NCI-H69 (cell line): ENCODE data around the gene ADAMTSL1.

Experiments used
- DNase-seq: peaks from one replicate; lab custom pipeline; 2025; lab: John Stamatoyannopoulos, UW

The ADAMTSL1 gene

GRCh38 chr9:18473652-18474279, at the start of gene ADAMTSL1:
TSS of gene ADAMTSL1 (plus strand) at chr9:18474153. CDS start at chr9:18474233, 80 bp downstream.
- peak; percentile 97 for DNase-seq

- no peak for DNase-seq
Measured at GRCh38 chr9:18427691-18428090, 46.3 kb upstream of the ADAMTSL1 start.

- no peak for DNase-seq
Measured at GRCh38 chr9:18428661-18429060, 45.3 kb upstream of the ADAMTSL1 start.

GRCh38 chr9:18429070-18429469, 44.9 kb upstream of the ADAMTSL1 start:
- DNase-seq: no peak

- DNase-seq: no peak
Measured at GRCh38 chr9:18433620-18434019, 40.3 kb upstream of the ADAMTSL1 start.

- no peak for DNase-seq
Measured at GRCh38 chr9:18437315-18438201, 36.4 kb upstream of the ADAMTSL1 start.

- DNase-seq: no peak
Measured at GRCh38 chr9:18438300-18438925, 35.5 kb upstream of the ADAMTSL1 start.

GRCh38 chr9:18438951-18439350, 35.0 kb upstream of the ADAMTSL1 start:
- DNase-seq: no peak

- peak; percentile 52 for DNase-seq
Measured at GRCh38 chr9:18441261-18441660, 32.7 kb upstream of the ADAMTSL1 start.

- DNase-seq: peak; percentile 93
Measured at GRCh38 chr9:18442629-18443491, 31.1 kb upstream of the ADAMTSL1 start.

- no peak for DNase-seq
Measured at GRCh38 chr9:18447131-18447530, 26.8 kb upstream of the ADAMTSL1 start.

GRCh38 chr9:18447541-18447940, 26.4 kb upstream of the ADAMTSL1 start:
- DNase-seq: no peak

- no peak for DNase-seq
Measured at GRCh38 chr9:18448101-18448500, 25.9 kb upstream of the ADAMTSL1 start.

- DNase-seq: no peak
Measured at GRCh38 chr9:18451406-18451805, 22.5 kb upstream of the ADAMTSL1 start.

GRCh38 chr9:18452276-18452675, 21.7 kb upstream of the ADAMTSL1 start:
- no peak for DNase-seq

GRCh38 chr9:18456624-18457237, 17.2 kb upstream of the ADAMTSL1 start:
- DNase-seq: no peak

- DNase-seq: no peak
Measured at GRCh38 chr9:18457510-18457909, 16.4 kb upstream of the ADAMTSL1 start.

- no peak for DNase-seq
Measured at GRCh38 chr9:18459962-18460584, 13.9 kb upstream of the ADAMTSL1 start.

- DNase-seq: no peak
Measured at GRCh38 chr9:18461496-18461895, 12.5 kb upstream of the ADAMTSL1 start.

- no peak for DNase-seq
Measured at GRCh38 chr9:18463991-18464390, 10.0 kb upstream of the ADAMTSL1 start.

- DNase-seq: no peak
Measured at GRCh38 chr9:18466101-18466500, 7.9 kb upstream of the ADAMTSL1 start.
